Spinal cord (tissue), 10 donors: ENCODE measurements around the gene MTFMT. TPM values are rescaled to one million over a fixed set of nuclear protein-coding genes. Genes with fewer than 3 reads are reported as not detected.
"Not testable (repeated sequence)": the region's sequence is repeated elsewhere in the genome, so short reads cannot be mapped to it uniquely, and the experiment has no call there.

Experiments used
- DNase-seq, 6 donors: peaks; one replicate each; pipeline versions ENCODE4 v3.0.0 to v3.0.0-alpha.2; 2013 to 2015; ENCODE audit warnings: low spot score in 6 of 6, low read depth in 4 of 6
- H3K27ac ChIP-seq: one replicate; pipeline ENCODE4 v1.5.1; 2013; ENCODE audit warnings: low read depth, low read length, control low read depth
- H3K27me3 ChIP-seq: one replicate; pipeline ENCODE4 v1.6.1; 2013; ENCODE audit warnings: low read length; ENCODE audit not compliant: control insufficient read depth, insufficient read depth
- H3K36me3 ChIP-seq: one replicate; pipeline ENCODE4 v1.6.1; 2013; ENCODE audit warnings: low read length; ENCODE audit not compliant: control insufficient read depth, insufficient read depth
- H3K4me1 ChIP-seq: one replicate; pipeline ENCODE4 v1.6.1; 2013; ENCODE audit warnings: low read length; ENCODE audit not compliant: control insufficient read depth, insufficient read depth
- H3K4me3 ChIP-seq: one replicate; pipeline ENCODE4 v1.5.1; 2013; ENCODE audit warnings: low read depth, low read length, control low read depth
- H3K9me3 ChIP-seq: one replicate; pipeline ENCODE4 v1.6.1; 2013; ENCODE audit warnings: low read length; ENCODE audit not compliant: control insufficient read depth, insufficient read depth
- WGBS: methylation state at CpG from one replicate; pipeline ENCODE4 v1.1.5; 2013; ENCODE audit warnings: missing lambda C conversion rate; ENCODE audit not compliant: insufficient coverage; 5-methylcytosine and 5-hydroxymethylcytosine counted together
- long read RNA-seq, 4 donors: transcript quantifications; one replicate each; lab custom pipeline, GENCODE V29; 2026
- polyA plus RNA-seq, 2 donors: library from polyadenylated mRNA; unstranded; fragments of 120-200 nt; gene quantifications; one replicate each; pipeline ENCODE4 v1.2.1, GENCODE V29; 2013; ENCODE audit not compliant: insufficient read length in 2 of 2
- total RNA-seq, 2 donors: library from RNA; depleted of rRNA in 1 of 2; stranded (reverse); fragments of 120-200 nt in 1 of 2; fragments of >200 nt in 1 of 2; gene quantifications; one replicate each; pipeline versions ENCODE4 v1.2.3 to v1.2.4, GENCODE V29; 2013 to 2014
- donor health status: healthy.

The MTFMT gene
- total RNA-seq (10 to 100 TPM; 14.9 to 19.7 TPM), polyA plus RNA-seq (10 to 100 TPM; 16.0 to 17.5 TPM)
- long read RNA-seq, donor 1, partial matches to known transcripts = 0 of 1 reads
- long read RNA-seq, donor 1, other reads (novel, unspliced or antisense) = 0 of 1 reads
- long read RNA-seq, donor 2 = 0 reads
- long read RNA-seq, donor 3, partial matches to known transcripts = 0 of 3 reads
- long read RNA-seq, donor 3, other reads (novel, unspliced or antisense) = 0 of 3 reads
- long read RNA-seq, donor 4, partial matches to known transcripts = 0 of 5 reads
- long read RNA-seq, donor 4, other reads (novel, unspliced or antisense) = 0 of 5 reads

- Histone ChIP-seq H3K27me3 (no peaks in the 10 kb centered on the region), H3K36me3 (peaks cover 10% of the 10 kb centered on the region), H3K27ac (no peak within 1 kb of the TSS), H3K4me3 (peak within 1 kb of the TSS; percentile 76), H3K4me1 (peaks cover 14% of the 10 kb centered on the region), H3K9me3 (no peaks in the 10 kb centered on the region)
- WGBS = under 1% methylated on average over 58 of the region's 73 CpGs
- peak; percentile 60 to 97 (median 82) for DNase-seq
These were observed at the start of gene MTFMT for GRCh38 chr15:65028921-65029735. Gene MTFMT, minus strand, starts transcription at chr15:65029639. Its CDS starts 26 bp downstream, at chr15:65029613.

GRCh38 chr15:65077981-65078352 lies 48.5 kb upstream of the MTFMT start:
- 15% methylated on average over 24 of the region's 24 CpGs for WGBS
- Histone ChIP-seq H3K27ac (no peak overlapping the region), H3K27me3 (peaks cover 33% of the 10 kb centered on the region), H3K4me1 (peaks cover 34% of the 10 kb centered on the region), H3K9me3 (no peaks in the 10 kb centered on the region), H3K36me3 (peaks cover 2% of the 10 kb centered on the region), H3K4me3 (no peak overlapping the region)
- peak in 2 of 6 donors; percentile 55 to 71 for DNase-seq

GRCh38 chr15:65077291-65077980 lies 48.0 kb upstream of the MTFMT start:
- H3K9me3 ChIP-seq = no peaks in the 10 kb centered on the region
- WGBS = 47% methylated on average over 85 of the region's 85 CpGs
- peaks cover 2% of the 10 kb centered on the region for H3K36me3 ChIP-seq
- H3K4me1 ChIP-seq = peaks cover 32% of the 10 kb centered on the region
- peaks cover 33% of the 10 kb centered on the region for H3K27me3 ChIP-seq
- no peak overlapping the region for H3K4me3 ChIP-seq
- no peak for DNase-seq
- no peak overlapping the region for H3K27ac ChIP-seq

- H3K9me3 ChIP-seq = no peaks in the 10 kb centered on the region
- H3K27me3 ChIP-seq = peaks cover 33% of the 10 kb centered on the region
- no peak within 1 kb of the TSS for H3K27ac ChIP-seq
- H3K4me3 ChIP-seq = no peak within 1 kb of the TSS
- WGBS = 50% methylated on average over 71 of the region's 73 CpGs
- H3K36me3 ChIP-seq = peaks cover 2% of the 10 kb centered on the region
- DNase-seq = no peak
- H3K4me1 ChIP-seq = peaks cover 31% of the 10 kb centered on the region
These were observed 47.2 kb upstream of the MTFMT start, which contains the start of gene KBTBD13 for GRCh38 chr15:65076486-65077290. Gene KBTBD13, plus strand, starts transcription at chr15:65076746. Its CDS starts 70 bp downstream, at chr15:65076816.

- not testable (repeated sequence) for H3K9me3 ChIP-seq, H3K36me3 ChIP-seq, DNase-seq, H3K27ac ChIP-seq, H3K4me3 ChIP-seq
- 61% methylated on average over 10 of the region's 12 CpGs for WGBS
- peaks cover 33% of the 10 kb centered on the region for H3K4me1 ChIP-seq
- H3K27me3 ChIP-seq = peaks cover 33% of the 10 kb centered on the region
These were observed 46.4 kb upstream of the MTFMT start for GRCh38 chr15:65075607-65076395.

- H3K27ac ChIP-seq, H3K9me3 ChIP-seq, H3K4me3 ChIP-seq, H3K36me3 ChIP-seq, DNase-seq: not testable (repeated sequence)
- peaks cover 33% of the 10 kb centered on the region for H3K27me3 ChIP-seq
- 96% methylated on average over 13 of the region's 22 CpGs for WGBS
- H3K4me1 ChIP-seq = peaks cover 38% of the 10 kb centered on the region
These were observed 45.5 kb upstream of the MTFMT start for GRCh38 chr15:65074946-65075345.

GRCh38 chr15:65072617-65073016 lies 43.2 kb upstream of the MTFMT start:
- Histone ChIP-seq H3K4me3 (no peak overlapping the region), H3K4me1 (peaks cover 42% of the 10 kb centered on the region), H3K36me3 (peaks cover 2% of the 10 kb centered on the region), H3K27ac (peak overlapping the region; percentile 40), H3K27me3 (peaks cover 19% of the 10 kb centered on the region), H3K9me3 (no peaks in the 10 kb centered on the region)
- DNase-seq = no peak
- 95% methylated on average over 3 of the region's 3 CpGs for WGBS

GRCh38 chr15:65072027-65072426 lies 42.6 kb upstream of the MTFMT start:
- DNase-seq = peak in 1 of 6 donors; percentile 66
- no peaks in the 10 kb centered on the region for H3K9me3 ChIP-seq
- no peak overlapping the region for H3K4me3 ChIP-seq
- H3K27ac ChIP-seq = peak overlapping the region; percentile 45
- peaks cover 2% of the 10 kb centered on the region for H3K36me3 ChIP-seq
- H3K27me3 ChIP-seq = peaks cover 21% of the 10 kb centered on the region
- WGBS = no CpG with 5 or more reads among the region's 1 CpG
- H3K4me1 ChIP-seq = peaks cover 47% of the 10 kb centered on the region
